CD8-positive, alpha-beta memory T cell (primary cell): Measurements from ENCODE around the gene CCDC137. TPM values are rescaled to one million over a fixed set of nuclear protein-coding genes. Genes with fewer than 3 reads are reported as not detected.

Source experiments
- CTCF ChIA-PET: fragments of 350-600 bp; sonication (Branson Sonifier 250); formaldehyde crosslinking; loops from one replicate; lab custom pipeline; 2021; ENCODE audit warnings: antibody characterized with exemption; lab: Charles Lee
- POLR2A ChIA-PET: fragments of 350-600 bp; sonication (Branson Sonifier 250); formaldehyde crosslinking; loops from one replicate; lab custom pipeline; 2021; ENCODE audit warnings: antibody characterized with exemption; lab: Charles Lee
- DNase-seq, 5 donors: peaks; one replicate each; pipeline versions ENCODE4 v3.0.0 to v3.0.0-alpha.2; 2020 to 2022; ENCODE audit warnings: mixed read lengths in 1 of 5
- H3K27ac ChIP-seq: one replicate; pipeline ENCODE4 v1.7.0; 2013; ENCODE audit warnings: low read depth, mild to moderate bottlenecking, low read length, moderate library complexity
- H3K27me3 ChIP-seq: 2 replicates; pipeline ENCODE4 v1.7.0; 2013; ENCODE audit warnings: low read length, mild to moderate bottlenecking; ENCODE audit not compliant: insufficient read depth, poor library complexity, severe bottlenecking
- H3K36me3 ChIP-seq: 2 replicates; pipeline ENCODE4 v1.7.0; 2013; ENCODE audit warnings: mild to moderate bottlenecking, low read length, moderate library complexity; ENCODE audit not compliant: insufficient read depth
- H3K4me1 ChIP-seq: 2 replicates; pipeline ENCODE4 v1.7.0; 2013; ENCODE audit warnings: mild to moderate bottlenecking, low read length, moderate library complexity; ENCODE audit not compliant: insufficient read depth
- H3K4me3 ChIP-seq: 2 replicates; pipeline ENCODE4 v1.7.0; 2013; ENCODE audit warnings: mild to moderate bottlenecking, low read length
- H3K9me3 ChIP-seq: 2 replicates; pipeline ENCODE4 v1.7.0; 2013; ENCODE audit warnings: mild to moderate bottlenecking, low read length
- H3K27ac Mint-ChIP-seq, 8 donors: one replicate each; pipeline ENCODE4 v1.8.0; 2020 to 2021; ENCODE audit warnings: mixed read lengths in 8 of 8, mild to moderate bottlenecking in 6 of 8, inconsistent platforms in 3 of 8, moderate library complexity in 3 of 8
- H3K27me3 Mint-ChIP-seq, 2 donors: one replicate each; pipeline ENCODE4 v1.8.0; 2020 to 2021; ENCODE audit warnings: mixed read lengths in 2 of 2, mild to moderate bottlenecking in 1 of 2, moderate library complexity in 1 of 2
- H3K36me3 Mint-ChIP-seq, 3 donors: one replicate each; pipeline ENCODE4 v1.8.0; 2020 to 2021; ENCODE audit warnings: mixed read lengths in 3 of 3, inconsistent platforms in 1 of 3, mild to moderate bottlenecking in 1 of 3
- H3K4me1 Mint-ChIP-seq, 3 donors: one replicate each; pipeline ENCODE4 v1.8.0; 2020 to 2021; ENCODE audit warnings: mixed read lengths in 3 of 3, inconsistent platforms in 1 of 3, mild to moderate bottlenecking in 1 of 3
- H3K4me3 Mint-ChIP-seq, 7 donors: one replicate each; pipeline ENCODE4 v1.8.0; 2020 to 2021; ENCODE audit warnings: mixed read lengths in 7 of 7, mild to moderate bottlenecking in 6 of 7, moderate library complexity in 4 of 7, inconsistent platforms in 2 of 7
- H3K9me3 Mint-ChIP-seq, 5 donors: one replicate each; pipeline ENCODE4 v1.8.0; 2020 to 2022; ENCODE audit warnings: mixed read lengths in 5 of 5, mild to moderate bottlenecking in 3 of 5, moderate library complexity in 2 of 5, inconsistent platforms in 1 of 5
- polyA plus RNA-seq: library from polyadenylated mRNA; unstranded; fragments of 300-500 nt; fragmentation: Illumina TruSeq; gene quantifications from one replicate; pipeline ENCODE4 v1.2.3, GENCODE V29; 2021
- total RNA-seq, 2 experiments: library from RNA; stranded (reverse); gene quantifications; one replicate each; pipeline ENCODE4 v1.2.3, GENCODE V29; 2021

CCDC137 gene
- total and polyA plus RNA-seq, 3 experiments from 2014 or later = 22.2 to 70.7 (median 68.6) TPM

GRCh38 chr17:81707725-81708646 lies 41.4 kb downstream of the CCDC137 start:
- H3K9me3 Mint-ChIP-seq = no peaks in the 10 kb centered on the region
- Histone ChIP-seq H3K4me3 (no peak overlapping the region), H3K27me3 (no peaks in the 10 kb centered on the region), H3K36me3 (peaks cover 11% of the 10 kb centered on the region), H3K4me1 (peaks cover 32% of the 10 kb centered on the region), H3K27ac (no peak overlapping the region), H3K9me3 (no peaks in the 10 kb centered on the region)
- H3K4me3 Mint-ChIP-seq = no peak overlapping the region
- H3K27ac Mint-ChIP-seq = no peak overlapping the region
- peaks cover 16 to 36% (median 26%) of the 10 kb centered on the region in 3 donors for H3K4me1 Mint-ChIP-seq
- POLR2A ChIA-PET = interaction anchor here (1.3 kb wide), 1 partner anchor 24 kb away, joined by 3 read pairs; the partner anchor contains the start of genes ARL16 and HGS
- CTCF ChIA-PET = no interaction called here
- peak in 1 of 5 donors; percentile 46 for DNase-seq
- H3K36me3 Mint-ChIP-seq = peaks cover 0 to 31% (median 4%) of the 10 kb centered on the region in 3 donors
- no peaks in the 10 kb centered on the region for H3K27me3 Mint-ChIP-seq

GRCh38 chr17:81708739-81709185 lies 42.2 kb downstream of the CCDC137 start:
- peak overlapping the region in 1 of 8 donors; percentile 47 for H3K27ac Mint-ChIP-seq
- H3K4me1 Mint-ChIP-seq = peaks cover 16 to 39% (median 26%) of the 10 kb centered on the region in 3 donors
- no peaks in the 10 kb centered on the region for H3K27me3 ChIP-seq
- no peaks in the 10 kb centered on the region for H3K9me3 Mint-ChIP-seq
- H3K4me3 ChIP-seq = no peak overlapping the region
- ChIA-PET CTCF (no interaction called here), POLR2A (no interaction called here)
- H3K9me3 ChIP-seq = no peaks in the 10 kb centered on the region
- H3K27ac ChIP-seq = no peak overlapping the region
- DNase-seq = no peak
- H3K4me1 ChIP-seq = peaks cover 36% of the 10 kb centered on the region
- no peaks in the 10 kb centered on the region for H3K27me3 Mint-ChIP-seq
- H3K36me3 ChIP-seq = peaks cover 11% of the 10 kb centered on the region
- peaks cover 0 to 26% (median 4%) of the 10 kb centered on the region in 3 donors for H3K36me3 Mint-ChIP-seq
- H3K4me3 Mint-ChIP-seq = peak overlapping the region in 2 of 7 donors; percentile 19 to 60

DNA sequence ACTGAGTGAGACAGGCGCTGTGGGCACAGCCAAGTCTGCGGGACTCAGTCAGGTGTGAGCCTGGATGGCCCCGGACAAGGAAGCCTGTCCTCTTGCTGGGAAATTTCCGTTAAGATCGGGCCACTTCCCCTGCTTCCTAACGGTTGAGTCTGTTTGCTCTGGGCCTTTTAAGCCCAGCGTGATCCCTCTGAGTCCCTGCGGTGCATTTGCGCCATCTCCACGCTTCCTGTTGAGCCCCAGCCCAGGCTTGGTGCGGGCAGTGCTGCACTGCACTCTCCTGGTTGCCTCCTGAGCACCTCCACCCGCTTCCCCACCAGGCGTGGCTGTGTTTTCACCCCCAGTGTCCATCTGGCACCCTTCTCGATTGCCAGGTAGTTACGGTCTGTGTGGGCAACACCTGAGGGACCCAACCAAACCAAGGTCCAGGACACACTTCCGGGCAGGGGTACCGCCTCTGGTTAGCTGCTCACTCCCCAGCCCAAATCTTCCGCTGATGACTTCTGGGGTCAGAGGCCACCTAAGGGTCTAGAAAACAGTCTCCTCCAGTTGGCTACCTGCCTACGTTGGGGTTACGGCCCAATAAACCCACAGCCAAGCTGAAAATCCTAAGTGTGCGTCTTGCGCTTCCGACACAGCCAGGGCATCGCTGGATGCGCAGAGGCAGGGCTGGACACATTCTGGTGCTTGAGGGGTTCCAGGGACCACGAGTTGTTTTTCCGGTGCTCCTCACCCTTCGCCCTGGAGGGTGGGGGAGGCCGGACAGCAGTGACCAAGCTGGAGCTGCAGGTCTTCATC lies 44.2 kb downstream of the CCDC137 start:
- Mint-ChIP-seq H3K27me3 (no peaks in the 10 kb centered on the region), H3K27ac (peak overlapping the region in 6 of 8 donors; percentile 34 to 64 (median 42)), H3K36me3 (peaks cover 0 to 20% (median 1%) of the 10 kb centered on the region in 3 donors), H3K4me3 (peak overlapping the region; percentile 56 to 72 (median 58)), H3K4me1 (peaks cover 8 to 28% (median 16%) of the 10 kb centered on the region in 3 donors), H3K9me3 (peaks cover 0 to 1% (median 0%) of the 10 kb centered on the region in 5 donors)
- peaks cover under 1% of the 10 kb centered on the region for H3K36me3 ChIP-seq
- H3K27ac ChIP-seq = no peak overlapping the region
- ChIA-PET POLR2A (interaction anchor here (0.6 to 1.4 kb wide), 5 partner anchors 8 to 811 kb away, joined by 3 to 8 read pairs (median 5); partner anchors contain the start of genes ARL16, HGS and MRPL12), CTCF (no interaction called here)
- H3K4me3 ChIP-seq = peak overlapping the region; percentile 32
- no peak for DNase-seq
- H3K9me3 ChIP-seq = no peaks in the 10 kb centered on the region
- no peaks in the 10 kb centered on the region for H3K27me3 ChIP-seq
- H3K4me1 ChIP-seq = peaks cover 27% of the 10 kb centered on the region

GRCh38 chr17:81711814-81712467 lies 45.4 kb downstream of the CCDC137 start, which contains the start of gene SLC25A10:
TSS of gene SLC25A10 (plus strand) at chr17:81712284. CDS start at chr17:81712427, 143 bp downstream.
- ChIA-PET POLR2A (interaction anchor here (0.7 to 1.5 kb wide), 3 partner anchors 9 to 28 kb away, joined by 5 to 8 read pairs (median 5); partner anchors contain the start of genes ARL16, HGS and MRPL12), CTCF (no interaction called here)
- Mint-ChIP-seq H3K9me3 (peaks cover 0 to 1% (median 0%) of the 10 kb centered on the region in 5 donors), H3K36me3 (peaks cover 0 to 7% (median 0%) of the 10 kb centered on the region in 3 donors), H3K4me3 (peak within 1 kb of the TSS; percentile 77 to 92 (median 82)), H3K4me1 (peaks cover 8 to 25% (median 16%) of the 10 kb centered on the region in 3 donors), H3K27ac (peak within 1 kb of the TSS in 5 of 8 donors; percentile 42 to 85 (median 54)), H3K27me3 (no peaks in the 10 kb centered on the region)
- Histone ChIP-seq H3K9me3 (no peaks in the 10 kb centered on the region), H3K36me3 (no peaks in the 10 kb centered on the region), H3K27me3 (no peaks in the 10 kb centered on the region), H3K4me3 (peak within 1 kb of the TSS; percentile 32), H3K27ac (peak within 1 kb of the TSS; percentile 38), H3K4me1 (peaks cover 27% of the 10 kb centered on the region)
- DNase-seq = peak; percentile 66 to 86 (median 76)

- Histone ChIP-seq H3K9me3 (no peaks in the 10 kb centered on the region), H3K27me3 (no peaks in the 10 kb centered on the region), H3K4me1 (peaks cover 27% of the 10 kb centered on the region), H3K27ac (peak overlapping the region; percentile 27), H3K36me3 (no peaks in the 10 kb centered on the region), H3K4me3 (no peak overlapping the region)
- H3K4me3 Mint-ChIP-seq = peak overlapping the region; percentile 77 to 92 (median 82)
- no peak for DNase-seq
- H3K36me3 Mint-ChIP-seq = peaks cover 0 to 4% (median 0%) of the 10 kb centered on the region in 3 donors
- CTCF ChIA-PET = no interaction called here
- H3K27me3 Mint-ChIP-seq = no peaks in the 10 kb centered on the region
- POLR2A ChIA-PET = interaction anchor here (0.9 to 1.5 kb wide), 2 partner anchors 10 to 29 kb away, joined by 5 to 6 read pairs; partner anchors contain the start of genes ARL16, HGS and MRPL12
- H3K9me3 Mint-ChIP-seq = peaks cover 0 to 1% (median 0%) of the 10 kb centered on the region in 5 donors
- H3K27ac Mint-ChIP-seq = peak overlapping the region in 4 of 8 donors; percentile 42 to 85 (median 52)
- peaks cover 8 to 25% (median 16%) of the 10 kb centered on the region in 3 donors for H3K4me1 Mint-ChIP-seq
These were observed 46.0 kb downstream of the CCDC137 start for GRCh38 chr17:81712468-81713003.

DNA sequence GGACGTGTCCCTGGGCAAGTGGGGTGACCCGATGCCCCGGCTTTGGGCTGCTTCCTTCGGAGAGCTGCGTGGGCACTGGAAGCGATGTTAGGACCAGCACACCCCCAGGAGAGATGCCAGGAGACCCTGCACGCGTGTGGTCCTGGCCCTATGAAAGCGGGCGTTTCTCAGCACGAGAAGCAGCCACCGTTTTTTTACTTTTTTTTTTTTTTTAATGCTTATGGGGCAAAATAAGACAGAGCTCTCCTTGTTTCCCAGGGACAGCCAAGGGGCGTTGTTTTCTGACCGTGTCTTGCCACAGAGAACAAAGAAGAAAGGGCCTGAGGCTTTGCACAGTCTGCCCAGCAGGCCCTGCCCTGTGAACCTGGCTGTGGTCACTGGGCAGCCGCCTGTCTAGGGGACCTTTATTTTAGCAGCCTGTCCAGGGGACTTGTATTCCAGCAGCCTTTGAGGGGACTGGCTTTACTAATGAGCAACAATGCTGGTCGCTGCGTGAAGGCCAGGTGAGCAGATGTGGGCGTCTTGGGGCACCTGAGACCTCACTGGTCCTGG lies 46.5 kb downstream of the CCDC137 start:
- Mint-ChIP-seq H3K9me3 (peaks cover 0 to 1% (median 0%) of the 10 kb centered on the region in 5 donors), H3K4me1 (peaks cover 8 to 25% (median 16%) of the 10 kb centered on the region in 3 donors), H3K27me3 (no peaks in the 10 kb centered on the region), H3K4me3 (peak overlapping the region; percentile 77 to 92 (median 82)), H3K27ac (peak overlapping the region in 5 of 8 donors; percentile 42 to 85 (median 54)), H3K36me3 (peaks cover 0 to 2% (median 0%) of the 10 kb centered on the region in 3 donors)
- peak in 1 of 5 donors; percentile 46 for DNase-seq
- CTCF ChIA-PET = no interaction called here
- H3K9me3 ChIP-seq = no peaks in the 10 kb centered on the region
- POLR2A ChIA-PET = interaction anchor here (0.9 to 1.5 kb wide), 2 partner anchors 10 to 29 kb away, joined by 5 to 6 read pairs; partner anchors contain the start of genes ARL16, HGS and MRPL12
- H3K36me3 ChIP-seq = no peaks in the 10 kb centered on the region
- H3K27me3 ChIP-seq = no peaks in the 10 kb centered on the region
- H3K4me3 ChIP-seq = no peak overlapping the region
- peak overlapping the region; percentile 27 for H3K27ac ChIP-seq
- H3K4me1 ChIP-seq = peaks cover 27% of the 10 kb centered on the region
